Heart left ventricle (tissue), 16 donors: ENCODE results near the gene PSAT1. TPM values are rescaled to one million over a fixed set of nuclear protein-coding genes. Genes with fewer than 3 reads are reported as not detected.

ENCODE experiments used
- ATAC-seq, 4 donors: fragments of 200-7000 bp; cut with Tn5 transposase; one replicate each; pipeline ENCODE4 v1.9.1; 2020 to 2022; ENCODE audit warnings: moderate library complexity in 4 of 4, mild to moderate bottlenecking in 3 of 4, moderate number of reproducible peaks in 1 of 4
- DNase-seq, 5 donors: peaks; one replicate each; pipeline ENCODE4 v3.0.0-alpha.2; 2020
- H3K27ac ChIP-seq, 12 donors: fragments of 200-600 bp; sonication (generic) in 4 of 12; one replicate each; pipeline versions ENCODE4 v1.5.0 to v1.8.0; 2016 to 2022; ENCODE audit warnings: mild to moderate bottlenecking in 2 of 12
- H3K27me3 ChIP-seq, 9 donors: fragments of 200-600 bp; sonication (generic) in 2 of 9; one replicate each; pipeline versions ENCODE4 v1.5.1 to v1.8.0; 2016 to 2022; ENCODE audit warnings: mild to moderate bottlenecking in 3 of 9
- H3K36me3 ChIP-seq, 9 donors: fragments of 200-600 bp; sonication (generic) in 2 of 9; one replicate each; pipeline versions ENCODE4 v1.5.0 to v1.8.0; 2018 to 2022; ENCODE audit warnings: mild to moderate bottlenecking in 2 of 9
- H3K4me1 ChIP-seq, 12 donors: fragments of 200-600 bp; sonication (generic) in 4 of 12; one replicate each; pipeline versions ENCODE4 v1.5.0 to v1.8.0; 2016 to 2022; ENCODE audit warnings: mild to moderate bottlenecking in 3 of 12
- H3K4me3 ChIP-seq, 12 donors: fragments of 200-600 bp; sonication (generic) in 4 of 12; one replicate each; pipeline versions ENCODE4 v1.5.0 to v1.8.0; 2017 to 2022; ENCODE audit warnings: mild to moderate bottlenecking in 9 of 12, moderate library complexity in 4 of 12
- H3K9me3 ChIP-seq, 12 donors: fragments of 200-600 bp; sonication (generic) in 4 of 12; one replicate each; pipeline versions ENCODE4 v1.5.0 to v1.8.0; 2016 to 2022; ENCODE audit warnings: mild to moderate bottlenecking in 1 of 12
- CTCF ChIP-seq, 12 donors: fragments of 200-600 bp; sonication (generic) in 4 of 12; IDR thresholded peaks; one replicate each; pipeline versions ENCODE4 v1.5.0 to v1.8.0; 2018 to 2022; ENCODE audit warnings: antibody characterized with exemption in 12 of 12, mild to moderate bottlenecking in 5 of 12
- POLR2A ChIP-seq, 2 donors: fragments of 450-650 bp; IDR thresholded peaks; one replicate each; pipeline ENCODE4 v1.6.1; 2017; ENCODE audit warnings: antibody characterized with exemption in 2 of 2, mild to moderate bottlenecking in 2 of 2, moderate library complexity in 2 of 2
- WGBS, 4 donors: extraction: QIAGEN DNeasy Blood & Tissue Kit in 2 of 4; methylation state at CpG; one replicate each; pipeline versions ENCODE4 v1.1.5 to v1.1.7; 2013 to 2018; 5-methylcytosine and 5-hydroxymethylcytosine counted together
- intact Hi-C, 10 donors: fragments of 100-400 bp; cut with DNase I; formaldehyde crosslinking; loops; one replicate each; pipeline versions ENCODE4 v1.11.1 to v1.14.2; 2022
- polyA plus RNA-seq, 2 donors: library from polyadenylated mRNA; stranded (reverse); fragments of 200-250 nt; gene quantifications; one replicate each; pipeline ENCODE4 v1.2.3, GENCODE V29; 2013
- total RNA-seq, 9 donors: library from RNA; depleted of rRNA in 2 of 9; stranded (reverse); fragments of >200 nt in 2 of 9; fragmentation: NEBNext Ultra II Directional in 3 of 9; extraction: Animal tissue kit (Norgen Biotek cat#: 25700) in 3 of 9; gene quantifications; one replicate each; pipeline versions ENCODE4 v1.1.0 to v1.2.4, GENCODE V29; 2016 to 2023
- donor health status: ischemic (EF 13 %, LVEDD 7.1; RV severe dilation, severe dysfunction).
- donor health status: healthy with polysubstance abuse.
- donor health status: DM: no; HTN: yes; CAD: no.
- donor health status: DM: no; HTN: no; CAD: no.
- donor health status: ischemic (EF 25% LVEDD 6.9; RV normal size, moderate dysfunction).
- donor health status: ischemic (EF 25% LVEDD 5.7; RV mildly dilated, moderate dysfunction).
- donor health status: healthy.
- donor health status: DM: yes; HTN: yes; CAD: no.
- donor health status: ischemic (EF 35%, LVEDD 5.7; RV mildly dilated, moderate dysfunction).
- donor health status: nonischemic (EF 11% LVEDD 7.7; RV severe dilation, severe dysfunction).
- donor health status: DM: yes; HTN: yes; CAD: no.
- donor health status: PGD.
- donor health status: ischemic (EF 29% LVEDD 5.4; RV normal size, mild dysfunction).
- donor health status: nonischemic (EF 23%, LVEDD 6.1; RV moderate dilation, normal function).

PSAT1 gene
- total and polyA plus RNA-seq, 11 donors, result 0.20 to 3.1 (median 0.62) TPM

- Histone ChIP-seq H3K4me3 (no peak overlapping the region), H3K27me3 (peaks cover 0 to 68% (median 12%) of the 10 kb centered on the region in 9 donors), H3K9me3 (no peaks in the 10 kb centered on the region), H3K27ac (no peak overlapping the region), H3K4me1 (no peaks in the 10 kb centered on the region), H3K36me3 (no peaks in the 10 kb centered on the region)
- ATAC-seq (no peak), DNase-seq (no peak)
- intact Hi-C loops, result loop anchor here in 2 of 10 donors (2.0 to 5.0 kb wide), 2 partner anchors 110 to 111 kb away; no protein-coding TSS in a partner anchor
- no peak for TF ChIP-seq POLR2A (IDR thresholded peaks at IDR 0.05)
- TF ChIP-seq CTCF (IDR thresholded peaks at IDR 0.05), result no peak
- 53 to 63% (median 59%) methylated on average over 7 of the region's 7 CpGs for WGBS, 4 donors
These were observed 75.1 kb downstream of the PSAT1 start for GRCh38 chr9:78371981-78372380.

Other genes starting within 250 kb of the PSAT1 start
- 1 to 10 TPM; 1.9 to 8.2 (median 3.4) TPM for gene CEP78, start 61.0 kb upstream of the PSAT1 start, total RNA-seq
- 1 to 10 TPM; 1.1 to 3.3 TPM for gene CEP78, start 61.0 kb upstream of the PSAT1 start, polyA plus RNA-seq